Loucy (cell line): ENCODE data around the gene TMEM179.

Source experiments
- H2AFZ ChIP-seq: fragments of 200-600 bp; sonication (generic); 2 replicates; pipeline ENCODE4 v1.6.0; 2016; ENCODE audit warnings: antibody characterized with exemption, mild to moderate bottlenecking, low read length, moderate library complexity
- H3F3A ChIP-seq: fragments of 200-600 bp; 2 replicates; pipeline ENCODE4 v1.6.0; 2016; ENCODE audit warnings: antibody characterized with exemption, low read depth, mild to moderate bottlenecking
- H3K27me3 ChIP-seq: fragments of 200-600 bp; sonication (generic); 2 replicates; pipeline ENCODE4 v1.6.1; 2014; ENCODE audit warnings: low read length, mild to moderate bottlenecking; ENCODE audit not compliant: insufficient read depth, poor library complexity, severe bottlenecking
- H3K36me3 ChIP-seq: fragments of 200-600 bp; sonication (generic); 2 replicates; pipeline ENCODE4 v1.6.1; 2016; ENCODE audit warnings: low read length; ENCODE audit not compliant: insufficient read depth
- H3K4me1 ChIP-seq: fragments of 200-600 bp; sonication (generic); 2 replicates; pipeline ENCODE4 v1.5.1; 2014; ENCODE audit warnings: low read length, mild to moderate bottlenecking; ENCODE audit not compliant: insufficient read depth, poor library complexity, severe bottlenecking
- H3K4me2 ChIP-seq: fragments of 200-600 bp; sonication (generic); 2 replicates; pipeline ENCODE4 v1.6.0; 2014; ENCODE audit warnings: antibody characterized with exemption, low read length, low read depth, mild to moderate bottlenecking; ENCODE audit not compliant: poor library complexity, severe bottlenecking
- H3K4me3 ChIP-seq: fragments of 200-600 bp; sonication (generic); 2 replicates; pipeline ENCODE4 v1.5.1; 2014; ENCODE audit warnings: low read length, mild to moderate bottlenecking, mixed read lengths; ENCODE audit not compliant: poor library complexity, severe bottlenecking
- H3K79me2 ChIP-seq: fragments of 200-600 bp; sonication (generic); 2 replicates; pipeline ENCODE4 v1.6.1; 2014; ENCODE audit warnings: low read length; ENCODE audit not compliant: insufficient read depth
- H3K9ac ChIP-seq: fragments of 200-600 bp; sonication (generic); 2 replicates; pipeline ENCODE4 v1.6.0; 2014; ENCODE audit warnings: mild to moderate bottlenecking, low read depth, low read length, moderate library complexity; ENCODE audit not compliant: poor library complexity, severe bottlenecking
- H3K9me2 ChIP-seq: fragments of 200-600 bp; sonication (generic); replicated peaks from 2 replicates; pipeline ENCODE4 v1.6.1; 2016; ENCODE audit warnings: low read depth, low read length, mixed read lengths
- H3K9me3 ChIP-seq: fragments of 200-600 bp; sonication (generic); 2 replicates; pipeline ENCODE4 v1.6.1; 2014; ENCODE audit warnings: mild to moderate bottlenecking, antibody characterized with exemption, low read length, low read depth; ENCODE audit not compliant: insufficient read depth
- H4K20me1 ChIP-seq: fragments of 200-600 bp; sonication (generic); 2 replicates; pipeline ENCODE4 v1.6.0; 2014; ENCODE audit warnings: antibody characterized with exemption, low read length, mild to moderate bottlenecking; ENCODE audit not compliant: insufficient read depth, poor library complexity, severe bottlenecking
- EZH2phosphoT487 ChIP-seq: fragments of 200-600 bp; IDR thresholded peaks from 2 replicates; pipeline ENCODE4 v1.6.1; 2018; ENCODE audit warnings: antibody characterized with exemption, mild to moderate bottlenecking, moderate library complexity, borderline replicate concordance
- TF ChIP-seq, protein P1 (sequence below): fragments of 200-600 bp; sonication (generic); conservative IDR thresholded peaks from 2 replicates; pipeline ENCODE4 v1.5.1; 2014; ENCODE audit warnings: mild to moderate bottlenecking, antibody characterized with exemption, low read length

Gene TMEM179

GRCh38 chr14:104632781-104633180 is 28.2 kb upstream of the TMEM179 start:
- Histone ChIP-seq H3F3A (no peaks in the 10 kb centered on the region), H3K27me3 (no peaks in the 10 kb centered on the region), H3K79me2 (no peaks in the 10 kb centered on the region), H3K9ac (no peak overlapping the region), H3K36me3 (no peaks in the 10 kb centered on the region), H3K4me2 (no peak overlapping the region), H3K9me3 (peaks cover 6% of the 10 kb centered on the region; the same call in 1 of the 2 replicates), H3K4me3 (no peak overlapping the region), H2AFZ (no peak overlapping the region), H4K20me1 (no peaks in the 10 kb centered on the region), H3K9me2 (no peaks in the 10 kb centered on the region), H3K4me1 (no peaks in the 10 kb centered on the region)
- TF ChIP-seq EZH2phosphoT487: no peak
- TF ChIP-seq, protein P1, sequence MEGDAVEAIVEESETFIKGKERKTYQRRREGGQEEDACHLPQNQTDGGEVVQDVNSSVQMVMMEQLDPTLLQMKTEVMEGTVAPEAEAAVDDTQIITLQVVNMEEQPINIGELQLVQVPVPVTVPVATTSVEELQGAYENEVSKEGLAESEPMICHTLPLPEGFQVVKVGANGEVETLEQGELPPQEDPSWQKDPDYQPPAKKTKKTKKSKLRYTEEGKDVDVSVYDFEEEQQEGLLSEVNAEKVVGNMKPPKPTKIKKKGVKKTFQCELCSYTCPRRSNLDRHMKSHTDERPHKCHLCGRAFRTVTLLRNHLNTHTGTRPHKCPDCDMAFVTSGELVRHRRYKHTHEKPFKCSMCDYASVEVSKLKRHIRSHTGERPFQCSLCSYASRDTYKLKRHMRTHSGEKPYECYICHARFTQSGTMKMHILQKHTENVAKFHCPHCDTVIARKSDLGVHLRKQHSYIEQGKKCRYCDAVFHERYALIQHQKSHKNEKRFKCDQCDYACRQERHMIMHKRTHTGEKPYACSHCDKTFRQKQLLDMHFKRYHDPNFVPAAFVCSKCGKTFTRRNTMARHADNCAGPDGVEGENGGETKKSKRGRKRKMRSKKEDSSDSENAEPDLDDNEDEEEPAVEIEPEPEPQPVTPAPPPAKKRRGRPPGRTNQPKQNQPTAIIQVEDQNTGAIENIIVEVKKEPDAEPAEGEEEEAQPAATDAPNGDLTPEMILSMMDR: no peak

DNA sequence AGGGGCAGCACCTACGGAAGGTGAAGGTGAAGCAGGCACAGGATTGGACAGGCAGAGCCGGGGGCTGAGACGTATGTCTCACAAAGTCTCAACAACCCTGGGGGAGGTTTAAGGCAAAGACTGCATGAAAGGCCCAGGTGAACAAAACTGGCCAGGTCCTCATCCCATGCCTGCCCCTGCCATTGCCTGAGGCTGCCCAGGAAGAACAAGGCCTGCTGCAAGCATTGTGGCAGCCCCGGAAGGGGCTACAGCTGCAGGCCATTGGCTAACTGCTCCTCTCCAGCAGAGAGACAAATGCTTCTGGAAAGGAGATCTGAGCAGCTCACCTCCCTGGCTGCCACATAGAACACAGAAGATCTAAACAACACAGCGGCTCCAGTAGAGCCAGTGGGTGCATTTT is 20.4 kb upstream of the TMEM179 start:
- H3K4me1 ChIP-seq: no peaks in the 10 kb centered on the region
- no peaks in the 10 kb centered on the region for H3K79me2 ChIP-seq
- TF ChIP-seq, protein P1: no peak
- no peak for TF ChIP-seq EZH2phosphoT487
- H3K36me3 ChIP-seq: no peaks in the 10 kb centered on the region
- no peak overlapping the region for H3K4me3 ChIP-seq
- H3K9ac ChIP-seq: no peak overlapping the region
- H3F3A ChIP-seq: no peaks in the 10 kb centered on the region
- H4K20me1 ChIP-seq: no peaks in the 10 kb centered on the region
- H3K27me3 ChIP-seq: no peaks in the 10 kb centered on the region
- H3K9me3 ChIP-seq: peaks cover 6% of the 10 kb centered on the region; the same call in 1 of the 2 replicates
- H3K9me2 ChIP-seq: no peaks in the 10 kb centered on the region
- no peak overlapping the region for H3K4me2 ChIP-seq
- H2AFZ ChIP-seq: no peak overlapping the region

- H4K20me1 ChIP-seq: no peaks in the 10 kb centered on the region
- no peak overlapping the region for H3K9ac ChIP-seq
- H3K4me2 ChIP-seq: no peak overlapping the region
- no peak overlapping the region for H3K4me3 ChIP-seq
- no peaks in the 10 kb centered on the region for H3K27me3 ChIP-seq
- no peaks in the 10 kb centered on the region for H3K9me3 ChIP-seq
- H3K36me3 ChIP-seq: no peaks in the 10 kb centered on the region
- H3F3A ChIP-seq: no peaks in the 10 kb centered on the region
- H3K4me1 ChIP-seq: no peaks in the 10 kb centered on the region
- no peak overlapping the region for H2AFZ ChIP-seq
- H3K9me2 ChIP-seq: no peaks in the 10 kb centered on the region
- no peaks in the 10 kb centered on the region for H3K79me2 ChIP-seq
- no peak for TF ChIP-seq EZH2phosphoT487
- TF ChIP-seq, protein P1: no peak
Measured at GRCh38 chr14:104614126-104614812, 9.7 kb upstream of the TMEM179 start.
